Measurements from ENCODE around the gene TBX18. TPM values are rescaled to one million over a fixed set of nuclear protein-coding genes. Genes with fewer than 3 reads are reported as not detected.

TBX18 gene
- total and polyA plus RNA-seq, 10 of the 15 experiments (the other 5 are each of a cell fraction or from before 2014, with no cell fraction given), result 0.03 to 6.1 (median 0.17) TPM; not detected in 6

- SMC1A ChIA-PET (ENCODE audit: uncharacterized antibody, unreplicated experiment), result interaction anchor here (0.8 to 2.5 kb wide), 6 partner anchors 32 to 357 kb away, joined by 3 to 9 read pairs (median 3); no protein-coding TSS in a partner anchor
- WGBS (ENCODE audit: insufficient coverage, insufficient replicate concordance, low lambda C conversion rate, missing lambda C conversion rate), result 0% methylated on average over 1 of the region's 1 CpG
Measured at GRCh38 chr6:84779380-84779779, 15.0 kb upstream of the TBX18 start.

More at GRCh38 chr6:84779380-84779779, 15.0 kb upstream of the TBX18 start:
- Histone ChIP-seq H3K9ac (ENCODE audit: control insufficient read depth, insufficient read depth, low read length) (no peak overlapping the region), H3K27me3 (replicated peaks in 1 of 2; ENCODE audit: control insufficient read depth in 2 of 2, insufficient read depth in 2 of 2, low read length in 1 of 2) (peaks cover 0 to 2% of the 10 kb centered on the region in 2 experiments; a peak in 3 of 4 replicates), H3K9me3 (replicated peaks; ENCODE audit: control insufficient read depth, insufficient read depth, low read length) (no peaks in the 10 kb centered on the region), H3K27ac (ENCODE audit: control insufficient read depth, insufficient read depth) (no peak overlapping the region), H3K79me2 (ENCODE audit: control insufficient read depth, insufficient read depth, low read length) (no peaks in the 10 kb centered on the region), H3K36me3 (ENCODE audit: control insufficient read depth in 2 of 2, insufficient read depth in 2 of 2, low read length in 1 of 2) (no peaks in the 10 kb centered on the region), H2AFZ (ENCODE audit: control insufficient read depth, low read depth, low read length) (no peak overlapping the region), H3K4me2 (ENCODE audit: control insufficient read depth, insufficient read depth) (no peak overlapping the region), H3K4me3 (no peak overlapping the region), H3K4me1 (ENCODE audit: control insufficient read depth, insufficient read depth, low read length) (no peaks in the 10 kb centered on the region), H4K20me1 (ENCODE audit: control insufficient read depth, insufficient read depth) (no peaks in the 10 kb centered on the region)
- ChIA-PET POLR2A (no interaction called here), RAD21 (ENCODE audit: unreplicated experiment) (interaction anchor here (1.0 to 2.7 kb wide), 4 partner anchors 10 to 357 kb away, joined by 3 to 11 read pairs (median 6); no protein-coding TSS in a partner anchor), CTCF (interaction anchor here (1.0 to 3.3 kb wide), 7 partner anchors 10 to 496 kb away, joined by 3 to 14 read pairs (median 6); no protein-coding TSS in a partner anchor)
- intact Hi-C loops (cut with micrococcal nuclease; ENCODE audit: unreplicated experiment) (no loop called here), in situ Hi-C loops (cut with MboI) (no loop called here)
- no peak for DNase-seq (ENCODE audit: low read depth, low spot score)
- TF ChIP-seq HCFC1 (IDR thresholded peaks at IDR 0.05; ENCODE audit: low read length), result no peak
- 0 out of 6 replicates have a peak, but pooled peaks of 1 of the 3 experiments have one; percentile 10 for TF ChIP-seq CTCF (IDR thresholded peaks at IDR 0.05 in 2 of 3, conservative IDR thresholded peaks at IDR 0.05 in 1 of 3; ENCODE audit: control insufficient read depth in 2 of 3, extremely low read depth in 1 of 3, insufficient read depth in 1 of 3, low read depth in 3 of 3, low read length in 3 of 3)
- no TSS peak for BruUV-seq (replicated peaks)
- no peak for ATAC-seq
- no peak for FAIRE-seq

Measured in GM12878 (cell line).